Neutrophil (primary cell): ENCODE data around the gene PRRT1B.

ENCODE experiments used
- H3K27ac ChIP-seq: fragments of 200-600 bp; sonication (generic); 2 replicates; pipeline ENCODE4 v1.5.1; 2016; ENCODE audit warnings: mild to moderate bottlenecking, moderate library complexity
- H3K27me3 ChIP-seq: fragments of 200-600 bp; sonication (generic); 2 replicates; pipeline ENCODE4 v1.6.0; 2016; ENCODE audit warnings: mild to moderate bottlenecking
- H3K36me3 ChIP-seq: fragments of 200-600 bp; sonication (generic); 2 replicates; pipeline ENCODE4 v1.5.1; 2017
- H3K4me1 ChIP-seq, 2 experiments: fragments of 200-600 bp in 1 of 2; sonication (generic) in 1 of 2; 1 replicate in 1 of 2; 2 replicates in 1 of 2; pipeline versions ENCODE4 v1.5.1 to v1.6.1; 2013 to 2016; ENCODE audit warnings: low read depth in 1 of 2, low read length in 1 of 2, mild to moderate bottlenecking in 1 of 2, moderate library complexity in 1 of 2; ENCODE audit not compliant: control insufficient read depth in 1 of 2, insufficient read depth in 1 of 2
- H3K4me3 ChIP-seq, 2 experiments: fragments of 200-600 bp in 1 of 2; sonication (generic) in 1 of 2; 1 replicate in 1 of 2; 2 replicates in 1 of 2; pipeline ENCODE4 v1.5.1; 2013 to 2016; ENCODE audit warnings: low read depth in 1 of 2, low read length in 1 of 2, mild to moderate bottlenecking in 1 of 2, moderate library complexity in 1 of 2
- H3K9me3 ChIP-seq: fragments of 200-600 bp; sonication (generic); 2 replicates; pipeline ENCODE4 v1.5.1; 2016
- CTCF ChIP-seq: fragments of 200-600 bp; sonication (generic); IDR thresholded peaks from 2 replicates; pipeline ENCODE4 v1.5.1; 2016; ENCODE audit warnings: antibody characterized with exemption

Gene PRRT1B

DNA sequence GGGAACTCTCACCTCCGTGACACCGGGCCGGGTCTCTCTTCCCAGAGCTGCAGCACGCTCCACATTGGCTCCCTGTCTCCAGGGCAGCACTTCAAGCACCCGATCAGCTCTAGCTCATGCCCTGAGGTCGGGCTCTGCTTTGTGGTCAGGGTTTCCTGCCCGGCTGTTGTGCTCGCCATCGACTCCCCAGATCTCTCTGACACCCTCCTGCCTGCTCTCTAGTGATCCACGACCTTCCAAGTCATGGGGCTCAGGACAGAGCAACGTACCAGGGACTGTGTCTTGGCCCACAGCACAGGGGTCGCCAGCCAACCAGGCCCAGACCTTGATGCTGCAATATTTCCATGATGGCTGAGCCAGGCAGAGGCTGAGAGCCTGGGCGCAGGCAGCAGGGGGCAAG lies 45.1 kb downstream of the PRRT1B start:
- H3K4me3 ChIP-seq: no peak overlapping the region
- H3K36me3 ChIP-seq: peaks cover 72% of the 10 kb centered on the region
- TF ChIP-seq CTCF: no peak
- H3K27me3 ChIP-seq: no peaks in the 10 kb centered on the region
- peak overlapping the region; percentile 61 for H3K27ac ChIP-seq
- peaks cover 37 to 40% of the 10 kb centered on the region in 2 experiments for H3K4me1 ChIP-seq
- H3K9me3 ChIP-seq: no peaks in the 10 kb centered on the region

DNA sequence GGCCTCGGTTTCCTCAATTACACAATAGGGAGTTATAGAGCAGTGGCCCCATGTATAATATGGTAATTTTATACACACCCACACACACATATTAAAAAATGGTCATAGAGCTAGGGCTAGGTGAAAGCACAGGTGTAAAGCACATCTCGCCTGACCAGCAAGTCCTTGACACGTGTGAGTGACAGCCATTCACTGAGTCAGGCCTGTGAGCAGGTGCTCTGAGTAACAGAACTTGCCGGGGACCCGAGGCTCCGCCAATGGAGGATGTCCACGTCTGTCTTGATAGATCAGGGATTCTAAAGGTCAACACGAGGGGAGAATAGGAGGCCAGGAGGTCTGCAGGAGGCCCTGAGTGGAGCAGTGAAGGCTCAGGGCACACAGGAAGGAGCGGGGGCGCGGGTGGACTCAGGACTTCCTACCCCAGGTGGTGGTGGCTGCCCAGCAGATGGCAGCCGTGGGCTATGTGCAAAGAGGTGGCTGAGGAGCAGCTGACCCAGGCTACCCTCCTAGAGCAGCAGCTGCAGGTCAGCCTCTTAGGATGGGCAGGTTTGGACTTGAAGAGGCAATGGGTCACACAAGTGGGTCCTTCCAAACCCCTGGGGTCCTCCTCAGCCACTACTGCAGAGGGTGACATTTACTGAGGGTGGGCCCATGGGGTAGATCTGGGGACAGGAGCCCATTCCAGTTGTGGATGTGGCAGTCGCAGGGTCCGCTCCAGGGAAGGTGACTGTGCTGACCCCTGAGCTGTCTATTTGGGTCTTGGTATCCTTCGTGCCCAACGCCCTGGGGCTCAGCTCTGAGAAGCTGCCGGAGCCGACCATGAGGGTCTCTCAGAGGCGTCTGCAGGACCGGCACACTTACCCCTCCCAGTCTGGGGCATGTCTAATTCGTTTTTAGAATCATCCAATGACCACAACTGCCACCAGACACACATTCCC lies 45.9 kb downstream of the PRRT1B start:
- H3K9me3 ChIP-seq: no peaks in the 10 kb centered on the region
- H3K4me3 ChIP-seq: peak overlapping the region in 1 of 2 experiments; percentile 11
- H3K27me3 ChIP-seq: no peaks in the 10 kb centered on the region
- peaks cover 79% of the 10 kb centered on the region for H3K36me3 ChIP-seq
- H3K4me1 ChIP-seq: peaks cover 33 to 37% of the 10 kb centered on the region in 2 experiments
- TF ChIP-seq CTCF: peak; percentile 83
- peak overlapping the region; percentile 61 for H3K27ac ChIP-seq

DNA sequence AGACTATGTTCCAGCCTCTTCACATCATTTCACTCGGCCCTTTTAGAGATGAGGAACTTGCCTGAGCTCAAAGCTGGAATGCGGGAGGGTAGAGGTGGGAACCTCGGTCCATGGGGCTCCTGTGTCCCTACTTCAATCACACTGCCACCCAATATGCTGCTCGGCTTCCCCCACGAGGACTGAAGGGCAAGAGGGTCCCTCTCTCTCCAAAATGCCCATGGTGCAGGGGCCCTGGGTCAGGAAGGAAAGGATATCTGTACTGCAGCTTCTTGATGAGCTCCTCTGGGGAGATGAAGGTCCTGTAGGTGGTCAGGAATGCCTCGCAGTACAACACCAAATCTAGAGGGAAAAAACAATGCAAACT lies 46.5 kb downstream of the PRRT1B start:
- peak overlapping the region; percentile 61 for H3K27ac ChIP-seq
- H3K27me3 ChIP-seq: no peaks in the 10 kb centered on the region
- H3K36me3 ChIP-seq: peaks cover 86% of the 10 kb centered on the region

DNA sequence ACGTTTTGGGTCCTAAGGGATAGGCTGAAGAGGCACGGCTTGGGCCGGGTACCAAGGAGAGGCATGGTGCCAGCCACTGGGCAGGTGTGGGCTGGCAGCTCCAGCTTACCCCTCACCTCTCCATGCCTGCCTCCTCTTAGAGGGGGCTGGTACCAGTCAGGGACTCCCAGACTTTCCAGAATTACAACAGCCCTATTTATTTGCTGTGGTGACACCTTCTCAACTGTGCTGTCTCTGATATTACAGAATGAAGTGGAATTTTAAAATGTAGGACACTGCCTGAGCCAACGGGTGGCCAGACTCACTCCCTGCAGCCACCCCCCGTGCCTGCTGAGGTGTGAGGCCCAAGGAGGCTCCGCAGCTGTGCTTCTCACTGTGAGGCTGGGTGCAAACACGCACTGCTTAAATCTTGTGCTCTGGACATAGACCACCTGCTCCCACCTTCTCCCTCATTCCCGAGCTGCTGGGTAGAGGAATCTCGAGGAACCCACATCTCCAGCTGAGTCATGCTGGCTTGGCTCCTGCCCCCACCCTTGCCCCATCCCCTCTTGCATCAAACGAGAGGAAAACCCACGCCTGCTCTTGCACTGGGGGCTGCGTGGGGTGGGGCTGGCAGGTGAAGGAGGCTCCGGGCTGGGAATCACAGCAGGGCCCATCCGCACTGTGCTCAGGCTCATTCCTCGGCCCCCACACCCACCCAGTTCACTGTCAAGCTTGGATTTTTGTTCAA lies 47.9 kb downstream of the PRRT1B start:
- H3K4me1 ChIP-seq: peaks cover 54 to 57% of the 10 kb centered on the region in 2 experiments
- H3K9me3 ChIP-seq: no peaks in the 10 kb centered on the region
- H3K27ac ChIP-seq: peak overlapping the region; percentile 39
- no peak overlapping the region for H3K4me3 ChIP-seq
- peaks cover 74% of the 10 kb centered on the region for H3K36me3 ChIP-seq
- no peaks in the 10 kb centered on the region for H3K27me3 ChIP-seq
- TF ChIP-seq CTCF: no peak

More for the DNA sequence above, 46.5 kb downstream of the PRRT1B start:
- H3K9me3 ChIP-seq: no peaks in the 10 kb centered on the region
- H3K4me3 ChIP-seq: no peak overlapping the region
- peaks cover 40 to 42% of the 10 kb centered on the region in 2 experiments for H3K4me1 ChIP-seq
- no peak for TF ChIP-seq CTCF

- Histone ChIP-seq H3K9me3 (no peaks in the 10 kb centered on the region), H3K4me3 (no peak overlapping the region), H3K27ac (peak overlapping the region; percentile 39), H3K27me3 (no peaks in the 10 kb centered on the region), H3K4me1 (peaks cover 62 to 65% of the 10 kb centered on the region in 2 experiments), H3K36me3 (peaks cover 66% of the 10 kb centered on the region)
- no peak for TF ChIP-seq CTCF
Measured at GRCh38 chr9:131593936-131594665, 48.8 kb downstream of the PRRT1B start.
